NT2/D1 (cell line): Measurements from ENCODE around the gene UBE3C.

Source experiments
- SUZ12 ChIP-seq: IDR thresholded peaks from 2 replicates; pipeline ENCODE4 v1.6.1; 2011; ENCODE audit not compliant: insufficient read length, insufficient read depth; ENCODE audit errors: extremely low read depth
- YY1 ChIP-seq: IDR thresholded peaks from 2 replicates; pipeline ENCODE4 v1.6.1; 2011; ENCODE audit not compliant: insufficient read length, insufficient read depth
- ZNF274 ChIP-seq: IDR thresholded peaks from 2 replicates; pipeline ENCODE4 v1.6.1; 2011; ENCODE audit warnings: mild to moderate bottlenecking, low read depth, low read length

DNA sequence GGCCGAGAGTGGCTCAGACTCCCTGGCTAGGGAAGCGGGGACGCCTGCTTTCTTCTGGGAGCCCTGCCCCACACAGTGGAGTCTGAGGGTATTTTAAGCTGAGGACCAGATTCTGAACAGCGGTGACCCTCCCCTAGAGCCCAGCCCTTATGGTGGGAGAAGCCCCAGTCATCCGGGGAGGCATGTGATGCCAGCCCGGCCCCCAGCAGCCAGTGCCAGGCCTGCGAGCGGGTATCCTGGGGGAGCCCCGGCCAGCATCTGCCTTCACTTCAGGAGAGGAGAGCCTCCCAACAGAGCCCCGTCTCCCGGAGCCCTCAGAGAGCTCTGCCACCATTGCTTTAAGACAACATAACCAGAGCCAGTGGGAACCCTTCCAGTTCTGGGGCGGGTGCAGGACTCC, 156.6 kb downstream of the UBE3C start:
- no peak for TF ChIP-seq YY1
- no peak for TF ChIP-seq SUZ12
- no peak for TF ChIP-seq ZNF274
